GM18519 (cell line): Measurements from ENCODE around the gene ROM1.
"Not testable (repeated sequence)": the region's sequence is repeated elsewhere in the genome, so short reads cannot be mapped to it uniquely, and the experiment has no call there.

Experiments
- ATAC-seq: cut with Tn5 transposase; IDR thresholded peaks from one replicate; pipeline ENCODE4 v1.9.1; 2021; ENCODE audit warnings: mild to moderate bottlenecking, moderate library complexity; ENCODE audit not compliant: unreplicated experiment, low FRiP score

ROM1 gene

DNA sequence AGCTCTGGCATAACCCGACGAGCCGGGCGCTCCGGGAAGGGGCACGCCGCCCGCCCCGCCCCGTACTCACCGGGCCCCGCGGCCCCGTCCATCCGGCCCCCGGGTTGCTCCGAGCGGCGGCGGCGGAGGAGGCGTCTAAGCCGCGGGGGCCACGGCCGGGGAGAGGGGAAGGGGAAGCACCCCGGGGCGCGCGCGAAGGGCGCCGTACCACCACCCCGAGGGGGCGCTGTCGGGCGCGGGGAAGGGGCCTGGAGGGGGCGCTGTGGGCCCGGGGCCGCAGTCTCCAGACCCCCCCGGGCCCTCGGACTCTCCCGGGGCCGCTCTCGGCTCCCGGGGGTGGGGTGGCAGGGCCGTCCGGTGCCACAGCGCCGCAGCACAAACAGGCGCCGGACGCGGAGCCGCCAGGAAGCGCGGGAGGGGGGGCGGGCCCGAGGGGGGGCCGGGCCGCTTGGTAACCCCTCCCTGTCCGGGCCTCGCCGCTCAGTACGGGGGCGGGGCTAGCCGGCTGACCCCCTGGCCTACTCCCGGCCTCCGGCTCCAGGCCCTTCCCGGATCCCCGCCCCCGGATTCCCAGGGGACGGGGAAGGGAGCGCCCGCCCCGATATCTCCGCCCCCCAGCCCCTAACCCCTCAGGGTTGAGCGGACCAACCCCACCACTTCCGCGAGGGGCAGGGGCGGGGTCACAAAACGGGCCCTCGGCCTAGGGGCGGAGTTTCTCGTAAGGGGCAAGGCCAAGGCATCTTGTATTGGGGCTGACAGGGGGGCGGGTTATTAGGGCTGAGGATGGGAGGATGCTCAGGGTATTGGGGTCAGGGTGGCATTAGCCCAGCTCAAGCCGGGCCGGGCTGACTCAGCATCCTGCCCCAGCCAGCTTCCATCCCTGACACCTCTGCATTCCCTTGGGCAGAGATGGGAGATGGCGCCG, at the start of gene ROM1, which contains the start of gene EML3:
ROM1 (plus strand) TSS at position 892 of the 925 bp plus-strand sequence; CDS start at position 917, 25 bp downstream.
EML3 (minus strand) TSS at position 410 of the 925 bp plus-strand sequence; CDS start at position 92, 318 bp downstream.
- ATAC-seq, result peak; percentile 53

DNA sequence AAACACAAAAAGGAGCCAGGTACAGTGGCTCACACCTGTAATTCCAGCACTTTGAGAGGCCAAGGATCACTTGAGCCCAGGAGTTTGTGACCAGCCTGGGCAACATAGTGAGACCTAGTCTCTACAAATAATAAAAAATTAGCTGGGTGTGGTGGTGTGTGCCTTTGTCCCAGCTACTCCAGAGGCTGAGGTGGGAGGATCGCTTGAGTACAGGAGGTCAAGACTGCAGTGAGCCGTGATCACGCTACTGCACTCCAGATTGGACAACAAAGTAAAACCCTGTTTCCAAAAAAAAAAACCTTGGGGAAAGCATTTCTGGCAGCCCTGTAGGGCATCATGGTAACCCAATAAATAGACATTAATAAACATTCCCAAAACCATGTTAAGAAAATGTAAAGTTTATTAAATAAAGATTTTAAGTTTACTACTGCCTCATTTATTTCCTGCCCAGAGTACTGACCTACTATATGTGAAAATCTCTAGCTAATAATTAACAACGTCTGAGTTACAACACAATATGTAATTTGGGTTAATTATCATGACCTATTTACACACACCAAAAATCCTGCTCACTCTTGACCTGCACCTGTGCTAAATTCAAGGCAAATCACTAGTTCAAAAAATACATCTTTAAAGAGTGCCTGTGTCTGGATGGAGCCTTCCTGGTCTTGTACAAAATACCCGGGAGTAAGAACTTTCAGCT, 47.8 kb upstream of the ROM1 start:
- no peak for ATAC-seq

GRCh38 chr11:62566247-62566646, 46.8 kb upstream of the ROM1 start:
- no peak for ATAC-seq

- ATAC-seq, result no peak
Measured at GRCh38 chr11:62567018-62567633, 45.9 kb upstream of the ROM1 start.

DNA sequence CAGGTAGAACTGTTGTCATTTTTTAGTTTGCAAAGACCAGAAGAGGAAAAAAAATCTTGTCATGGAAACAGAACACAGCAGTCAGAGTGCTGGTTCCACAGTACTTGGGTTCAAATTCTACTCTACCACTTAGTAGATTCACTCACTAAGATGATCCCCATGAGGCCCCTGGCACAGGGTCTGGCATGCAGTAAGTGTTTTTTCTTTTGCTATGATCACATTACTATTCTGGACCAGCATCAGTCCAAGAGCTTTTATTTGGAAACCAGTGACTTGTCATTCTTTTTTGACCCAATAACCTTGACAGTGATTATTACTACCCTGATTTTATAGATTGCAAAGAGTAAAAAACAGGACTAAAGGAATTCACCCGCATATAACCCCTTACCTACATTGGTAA, 43.4 kb upstream of the ROM1 start:
- ATAC-seq, result no peak

- ATAC-seq, result not testable (repeated sequence)
Measured at GRCh38 chr11:62570903-62571302, 42.2 kb upstream of the ROM1 start.

DNA sequence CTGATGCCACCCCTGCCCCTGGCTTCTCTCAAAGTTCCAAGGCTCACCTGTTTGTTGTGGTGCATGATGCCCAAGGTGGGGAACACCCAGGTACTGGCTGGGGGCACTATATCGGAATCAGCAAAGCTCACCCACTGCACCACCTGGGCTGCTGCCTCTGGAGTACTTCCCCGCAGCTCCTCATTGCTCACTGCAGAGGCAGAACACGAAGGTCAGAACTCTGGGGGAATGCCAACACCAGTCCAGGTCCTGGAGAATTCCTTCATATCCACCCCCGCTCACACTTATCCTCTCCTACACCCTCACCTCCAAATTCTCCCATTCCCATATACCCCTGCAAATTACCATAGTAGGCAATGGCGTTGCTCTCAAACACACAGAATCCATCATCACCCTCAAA, 41.6 kb upstream of the ROM1 start:
- ATAC-seq, result not testable (repeated sequence)

DNA sequence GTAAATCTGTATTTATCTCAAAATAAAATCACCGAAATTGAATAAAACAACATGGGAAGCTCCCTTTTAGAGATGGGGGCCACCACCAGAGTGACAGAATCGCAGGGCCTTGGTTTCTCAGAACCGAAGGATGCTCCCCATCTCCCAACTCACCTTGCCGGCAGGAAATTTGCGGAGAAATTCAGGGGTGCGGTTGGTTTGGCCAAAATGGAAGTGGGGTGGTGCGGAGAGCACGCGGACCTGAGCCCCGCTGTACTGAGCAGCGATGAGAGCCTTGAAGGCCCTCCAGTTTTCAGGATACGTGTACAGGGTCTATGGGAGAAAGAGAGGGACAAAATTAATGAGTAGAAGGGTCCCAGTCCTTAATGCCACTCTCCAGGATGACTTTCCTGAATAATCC, 40.6 kb upstream of the ROM1 start:
- ATAC-seq, result no peak

DNA sequence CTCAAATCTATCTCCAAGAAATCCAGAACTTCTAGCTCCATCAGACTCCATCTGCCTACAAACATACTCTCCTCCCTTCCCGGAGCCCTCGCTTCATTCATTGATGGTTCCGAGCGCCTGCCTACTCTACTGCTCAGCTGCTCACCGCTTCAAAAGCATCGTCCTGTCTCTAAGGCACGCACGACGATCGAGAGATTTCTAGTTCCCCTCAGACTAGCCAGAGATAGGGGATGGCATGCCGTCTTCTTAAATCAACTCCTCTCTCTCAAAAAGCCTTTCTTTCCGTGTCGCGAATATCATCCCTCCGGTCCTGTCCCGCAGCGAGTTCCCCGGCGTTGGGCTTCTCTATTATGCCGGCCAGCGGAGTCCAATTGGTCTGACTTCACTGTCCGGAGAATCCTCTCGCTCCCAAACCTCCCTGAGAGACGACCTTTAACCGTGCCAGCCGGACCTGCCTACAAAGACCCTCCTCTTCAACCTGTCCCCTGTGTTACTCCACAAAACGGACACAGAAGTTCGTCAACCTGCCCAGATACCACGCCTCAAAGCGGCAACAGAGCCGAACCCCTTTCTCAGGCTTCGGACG, 40.0 kb upstream of the ROM1 start:
- ATAC-seq, result no peak

GRCh38 chr11:62573592-62574362, 39.3 kb upstream of the ROM1 start, which contains the start of gene EEF1G:
Gene EEF1G (minus strand): TSS chr11:62573891. CDS start chr11:62573842, 49 bp downstream.
- ATAC-seq, result peak; percentile 70

- ATAC-seq, result no peak
Measured at GRCh38 chr11:62574363-62575071, 38.5 kb upstream of the ROM1 start.

DNA sequence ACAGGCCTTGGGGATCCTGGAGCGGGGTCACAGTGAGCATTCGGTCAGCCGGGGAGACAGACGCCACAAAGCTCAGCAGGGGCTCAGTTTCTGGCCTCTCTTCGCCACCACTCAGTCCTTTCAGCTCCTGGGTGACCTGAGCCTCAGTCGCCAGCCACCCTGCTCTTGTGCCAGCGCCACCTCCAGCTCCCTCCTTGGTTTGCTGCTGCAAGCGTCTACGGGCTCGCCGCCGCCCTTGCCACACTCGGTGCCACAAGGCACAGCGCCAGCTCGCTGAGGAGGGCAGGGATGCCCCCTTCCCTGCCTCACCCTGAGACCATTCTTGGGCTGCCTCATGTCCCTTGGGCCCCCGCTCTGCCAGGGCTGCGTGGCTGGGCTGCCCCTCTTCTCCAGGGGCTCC, 37.9 kb upstream of the ROM1 start:
- no peak for ATAC-seq

DNA sequence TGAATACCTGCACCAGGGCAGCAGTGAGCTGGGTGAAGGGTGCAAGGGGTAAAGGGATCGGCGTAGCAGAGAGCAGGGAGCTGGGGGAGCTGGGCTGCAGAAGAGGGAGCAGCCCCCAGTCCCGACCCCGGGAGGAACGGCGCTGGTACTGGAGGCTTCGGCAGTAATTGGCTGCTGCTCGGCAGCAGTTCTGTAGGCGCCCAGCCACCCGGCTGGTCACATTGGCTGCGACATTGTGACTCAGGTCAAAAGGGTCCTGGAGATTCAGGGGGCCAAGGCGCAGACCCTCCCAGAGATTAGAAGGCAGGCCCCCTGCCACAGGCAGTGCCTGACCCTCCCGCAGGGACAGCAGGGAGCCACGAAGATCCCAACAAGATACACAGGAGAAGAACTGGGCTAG, 37.2 kb upstream of the ROM1 start:
- ATAC-seq, result no peak

DNA sequence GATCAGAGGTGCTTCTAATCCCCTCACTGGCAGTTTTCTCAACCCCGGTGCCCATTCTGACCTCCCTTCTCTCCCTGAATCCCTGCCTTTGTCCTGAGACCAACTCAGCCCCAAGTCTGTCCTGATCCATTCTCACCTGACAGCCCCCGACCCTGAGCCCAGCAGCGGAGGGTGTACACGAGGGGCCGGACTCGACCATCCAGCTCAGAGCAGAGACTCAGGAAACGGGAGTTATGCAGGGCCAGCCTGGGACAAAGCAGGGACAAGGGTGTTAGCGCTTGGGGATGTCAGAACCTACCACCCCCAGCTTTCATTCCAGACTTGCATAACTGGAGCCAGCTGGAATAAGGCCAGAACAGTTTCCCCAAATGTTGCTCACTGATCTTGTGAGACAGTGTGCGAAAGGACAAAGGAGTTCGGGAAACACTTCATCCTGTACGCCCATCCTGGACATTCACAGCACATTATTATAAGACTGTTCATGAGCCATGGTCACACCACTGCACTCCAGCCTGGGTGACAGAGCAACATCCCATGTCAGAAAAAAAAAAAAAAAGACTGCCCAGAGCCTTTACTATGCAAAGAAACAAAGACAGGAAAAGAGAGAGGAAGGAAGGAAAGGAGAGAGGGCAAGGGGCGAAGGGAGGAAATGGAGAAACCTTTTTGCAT, 35.9 kb upstream of the ROM1 start:
- no peak for ATAC-seq

DNA sequence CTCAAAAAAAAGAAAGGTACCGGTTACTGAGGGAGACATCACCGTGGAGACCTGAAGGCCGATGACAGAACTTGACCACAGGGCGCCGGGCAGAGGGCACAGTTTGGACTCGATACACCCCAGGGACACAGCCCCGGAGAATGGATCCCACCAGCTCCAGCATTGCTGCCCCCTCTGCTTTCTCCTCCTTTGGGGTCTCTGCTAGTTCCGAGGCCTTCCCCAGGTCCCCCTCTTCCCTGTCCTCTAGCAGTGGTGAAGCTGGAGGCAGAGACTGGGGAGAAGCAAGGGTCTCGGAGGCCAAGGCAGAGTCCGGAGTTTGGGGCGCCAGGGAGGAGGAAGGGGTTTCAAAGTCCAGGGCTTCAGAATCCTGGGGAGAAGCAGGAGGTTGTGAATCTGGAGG, 34.5 kb upstream of the ROM1 start:
- ATAC-seq, result no peak

- no peak for ATAC-seq
Measured at GRCh38 chr11:62579252-62579651, 33.8 kb upstream of the ROM1 start.

DNA sequence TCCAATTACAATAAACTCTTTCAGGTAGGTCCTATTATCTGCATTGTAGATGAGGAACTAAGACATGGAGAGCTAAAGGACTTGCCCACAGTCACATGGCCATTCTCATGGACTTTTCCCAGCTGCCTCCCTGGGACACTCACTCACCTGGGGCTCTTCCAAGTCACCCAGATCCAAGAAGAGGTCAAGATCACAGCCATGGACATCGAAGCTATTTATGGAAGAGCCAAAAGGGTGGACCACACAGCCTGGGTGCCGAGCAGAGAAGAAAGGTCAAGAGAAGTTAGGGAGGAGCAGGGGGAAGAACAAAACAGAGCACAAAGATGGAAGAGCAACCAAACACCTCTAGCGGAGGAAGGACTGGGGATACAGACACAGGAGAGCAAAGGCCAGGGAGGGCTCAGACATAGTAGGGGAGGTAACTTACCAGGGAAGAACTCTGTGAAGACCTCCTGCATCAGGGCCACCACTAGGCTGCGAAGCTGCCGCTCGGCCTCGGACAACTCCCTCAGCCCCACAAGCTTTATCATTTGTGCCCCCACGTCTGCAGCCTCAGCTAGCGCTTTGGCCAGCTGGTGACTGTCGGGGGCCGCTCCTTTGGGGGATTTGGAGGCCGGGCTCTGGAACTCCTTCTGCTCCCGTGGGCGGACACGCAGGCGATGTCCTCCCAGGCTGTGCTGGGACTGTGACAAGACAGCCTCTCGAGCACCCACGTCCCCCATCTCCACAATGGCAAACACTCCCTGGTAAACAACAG, 31.9 kb upstream of the ROM1 start:
- no peak for ATAC-seq

GRCh38 chr11:62581735-62582134, 31.3 kb upstream of the ROM1 start:
- not testable (repeated sequence) for ATAC-seq
